Astrocyte (in vitro differentiated cells and primary cell): ENCODE results near the gene CELF2.

Experiments
- EZH2 ChIP-seq: IDR thresholded peaks from 2 replicates; pipeline ENCODE4 v1.6.1; 2012; ENCODE audit warnings: mild to moderate bottlenecking, low read length, inconsistent platforms; ENCODE audit not compliant: insufficient read depth
- TF ChIP-seq, protein P1 (sequence below): IDR thresholded peaks from 2 replicates; pipeline ENCODE4 v1.5.1; 2011; ENCODE audit warnings: low read depth, mild to moderate bottlenecking, inconsistent platforms, low read length, moderate library complexity; ENCODE audit not compliant: insufficient read depth

DNA sequence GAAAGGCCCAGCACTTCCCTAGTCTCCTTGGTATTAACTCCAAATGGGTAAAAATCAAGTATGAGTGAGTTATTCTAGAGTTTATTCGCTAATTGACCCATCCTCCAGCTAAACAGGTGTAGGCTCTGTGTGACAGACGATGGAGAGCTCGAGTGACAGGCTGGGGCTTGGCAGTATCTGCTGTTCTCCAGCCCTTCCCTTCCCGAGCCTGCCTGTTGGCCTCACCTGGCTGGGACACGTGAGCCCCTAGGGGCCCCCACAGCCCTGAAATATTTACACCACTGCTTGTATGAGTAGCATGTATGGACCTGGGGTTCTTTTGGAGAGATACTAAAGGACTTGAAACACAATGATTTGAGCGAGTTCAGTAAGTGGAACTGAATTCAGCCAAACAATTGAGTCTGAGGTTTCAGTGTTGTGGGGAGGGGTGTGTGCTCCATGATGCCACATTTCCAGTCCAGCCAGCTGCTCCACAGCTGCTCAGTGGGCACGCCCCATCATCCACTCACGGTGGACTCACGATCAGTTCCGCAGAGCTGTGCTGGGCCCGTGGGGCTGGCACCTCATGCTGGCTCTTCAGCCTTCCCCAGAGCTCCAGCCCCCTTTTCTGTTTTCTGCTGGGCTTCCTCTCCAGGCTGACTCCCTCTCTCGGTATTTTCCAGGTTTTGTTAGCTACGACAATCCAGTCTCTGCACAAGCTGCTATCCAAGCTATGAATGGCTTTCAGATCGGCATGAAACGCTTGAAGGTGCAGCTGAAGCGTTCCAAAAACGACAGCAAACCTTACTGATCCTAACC is 310.8 kb downstream of the CELF2 start:
- TF ChIP-seq, protein P1, sequence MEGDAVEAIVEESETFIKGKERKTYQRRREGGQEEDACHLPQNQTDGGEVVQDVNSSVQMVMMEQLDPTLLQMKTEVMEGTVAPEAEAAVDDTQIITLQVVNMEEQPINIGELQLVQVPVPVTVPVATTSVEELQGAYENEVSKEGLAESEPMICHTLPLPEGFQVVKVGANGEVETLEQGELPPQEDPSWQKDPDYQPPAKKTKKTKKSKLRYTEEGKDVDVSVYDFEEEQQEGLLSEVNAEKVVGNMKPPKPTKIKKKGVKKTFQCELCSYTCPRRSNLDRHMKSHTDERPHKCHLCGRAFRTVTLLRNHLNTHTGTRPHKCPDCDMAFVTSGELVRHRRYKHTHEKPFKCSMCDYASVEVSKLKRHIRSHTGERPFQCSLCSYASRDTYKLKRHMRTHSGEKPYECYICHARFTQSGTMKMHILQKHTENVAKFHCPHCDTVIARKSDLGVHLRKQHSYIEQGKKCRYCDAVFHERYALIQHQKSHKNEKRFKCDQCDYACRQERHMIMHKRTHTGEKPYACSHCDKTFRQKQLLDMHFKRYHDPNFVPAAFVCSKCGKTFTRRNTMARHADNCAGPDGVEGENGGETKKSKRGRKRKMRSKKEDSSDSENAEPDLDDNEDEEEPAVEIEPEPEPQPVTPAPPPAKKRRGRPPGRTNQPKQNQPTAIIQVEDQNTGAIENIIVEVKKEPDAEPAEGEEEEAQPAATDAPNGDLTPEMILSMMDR = no peak
- no peak for TF ChIP-seq EZH2
